H9 (cell line): ENCODE data around the gene MPG. TPM values are rescaled to one million over a fixed set of nuclear protein-coding genes. Genes with fewer than 3 reads are reported as not detected.

ENCODE experiments used
- DNase-seq: peaks from one replicate; pipeline ENCODE4 v3.0.0-alpha.2; 2017
- H2AFZ ChIP-seq: one replicate; pipeline ENCODE4 v1.6.1; 2013; ENCODE audit warnings: mild to moderate bottlenecking, low read length, control low read depth, moderate library complexity
- H2AK5ac ChIP-seq: 2 replicates; pipeline ENCODE4 v1.6.1; 2013; ENCODE audit warnings: low read length, control low read depth, mixed read lengths; ENCODE audit not compliant: insufficient read length
- H2BK120ac ChIP-seq: one replicate; pipeline ENCODE4 v1.6.1; 2013; ENCODE audit warnings: low read depth, mild to moderate bottlenecking, low read length, control low read depth, inconsistent platforms; ENCODE audit not compliant: poor library complexity, severe bottlenecking
- H2BK12ac ChIP-seq: 2 replicates; pipeline ENCODE4 v1.6.1; 2013; ENCODE audit warnings: low read length, control low read depth, mixed read lengths, low read depth; ENCODE audit not compliant: insufficient read length
- H2BK15ac ChIP-seq: 2 replicates; pipeline ENCODE4 v1.6.1; 2013; ENCODE audit warnings: low read depth, low read length, control low read depth
- H2BK20ac ChIP-seq: one replicate; pipeline ENCODE4 v1.6.1; 2013; ENCODE audit warnings: low read depth, mild to moderate bottlenecking, low read length, control low read depth, inconsistent platforms; ENCODE audit not compliant: poor library complexity, severe bottlenecking
- H2BK5ac ChIP-seq: 2 replicates; pipeline ENCODE4 v1.6.1; 2013; ENCODE audit warnings: low read length, control low read depth, mixed read lengths; ENCODE audit not compliant: insufficient read length
- H3K14ac ChIP-seq: 2 replicates; pipeline ENCODE4 v1.6.1; 2013; ENCODE audit warnings: low read length, control low read depth; ENCODE audit not compliant: insufficient read depth
- H3K18ac ChIP-seq: 2 replicates; pipeline ENCODE4 v1.6.1; 2013; ENCODE audit warnings: low read depth, mild to moderate bottlenecking, mixed read lengths, low read length, control low read depth; ENCODE audit not compliant: insufficient read length
- H3K23ac ChIP-seq: 2 replicates; pipeline ENCODE4 v1.6.1; 2013; ENCODE audit warnings: low read length, control low read depth, mixed read lengths, low read depth; ENCODE audit not compliant: insufficient read length
- H3K23me2 ChIP-seq: 2 replicates; pipeline ENCODE4 v1.6.1; 2013; ENCODE audit warnings: low read depth, mild to moderate bottlenecking, mixed read lengths, low read length, control low read depth; ENCODE audit not compliant: insufficient read length, poor library complexity, severe bottlenecking
- H3K27ac ChIP-seq: 2 replicates; pipeline ENCODE4 v1.5.1; 2013; ENCODE audit warnings: low read length, control low read depth, mixed read lengths, low read depth; ENCODE audit not compliant: insufficient read length
- H3K27me3 ChIP-seq: 2 replicates; pipeline ENCODE4 v1.6.1; 2013; ENCODE audit warnings: low read length, control low read depth, inconsistent platforms; ENCODE audit not compliant: insufficient read depth
- H3K4ac ChIP-seq: 2 replicates; pipeline ENCODE4 v1.6.1; 2013; ENCODE audit warnings: low read depth, mild to moderate bottlenecking, control low read depth, inconsistent platforms, low read length, moderate library complexity
- H3K4me1 ChIP-seq: 2 replicates; pipeline ENCODE4 v1.6.1; 2013; ENCODE audit warnings: low read length, control low read depth, inconsistent platforms; ENCODE audit not compliant: insufficient read depth
- H3K4me2 ChIP-seq: 2 replicates; pipeline ENCODE4 v1.6.1; 2013; ENCODE audit warnings: low read length, control low read depth, mixed read lengths; ENCODE audit not compliant: insufficient read length, insufficient read depth
- H3K56ac ChIP-seq: 2 replicates; pipeline ENCODE4 v1.6.1; 2013; ENCODE audit warnings: low read depth, mild to moderate bottlenecking, mixed read lengths, low read length, control low read depth; ENCODE audit not compliant: insufficient read length
- H3K79me1 ChIP-seq: 2 replicates; pipeline ENCODE4 v1.6.1; 2013; ENCODE audit warnings: low read depth, mild to moderate bottlenecking, moderate library complexity, low read length, control low read depth, inconsistent platforms; ENCODE audit not compliant: insufficient read depth, poor library complexity, severe bottlenecking
- H3K79me2 ChIP-seq: 2 replicates; pipeline ENCODE4 v1.6.1; 2013; ENCODE audit warnings: low read length, control low read depth, inconsistent platforms; ENCODE audit not compliant: insufficient read depth
- H3K9ac ChIP-seq: 2 replicates; pipeline ENCODE4 v1.6.1; 2013; ENCODE audit warnings: low read length, control low read depth, mixed read lengths; ENCODE audit not compliant: insufficient read length; ENCODE audit errors: extremely low read depth
- H3K9me3 ChIP-seq: one replicate; pipeline ENCODE4 v1.6.1; 2013; ENCODE audit warnings: low read depth, low read length, inconsistent platforms; ENCODE audit not compliant: control insufficient read depth
- H3T11ph ChIP-seq: one replicate; pipeline ENCODE4 v1.6.1; 2013; ENCODE audit warnings: mild to moderate bottlenecking, low read length, control low read depth, inconsistent platforms
- H4K20me1 ChIP-seq: one replicate; pipeline ENCODE4 v1.6.1; 2013; ENCODE audit not compliant: control insufficient read depth, insufficient read length, insufficient read depth
- H4K5ac ChIP-seq: 2 replicates; pipeline ENCODE4 v1.6.1; 2013; ENCODE audit warnings: low read depth, mild to moderate bottlenecking, mixed read lengths, low read length, control low read depth; ENCODE audit not compliant: insufficient read length
- H4K8ac ChIP-seq: replicated peaks from 2 replicates; pipeline ENCODE4 v1.6.1; 2013; ENCODE audit warnings: low read length, control low read depth, mixed read lengths, low read depth; ENCODE audit not compliant: insufficient read length
- H4K91ac ChIP-seq: 2 replicates; pipeline ENCODE4 v1.6.1; 2013; ENCODE audit warnings: low read depth, mild to moderate bottlenecking, moderate library complexity, mixed read lengths, low read length, control low read depth; ENCODE audit not compliant: insufficient read length
- H3K27ac Mint-ChIP-seq, 3 experiments: 2 replicates in 2 of 3; 3 replicates in 1 of 3; pipeline ENCODE4 v1.8.0; 2020 to 2021; ENCODE audit warnings: mixed read lengths in 3 of 3, mild to moderate bottlenecking in 1 of 3, moderate library complexity in 1 of 3
- H3K27me3 Mint-ChIP-seq: 2 replicates; pipeline ENCODE4 v1.8.0; 2021; ENCODE audit warnings: low read depth, mild to moderate bottlenecking, moderate library complexity, mixed read lengths
- H3K36me3 Mint-ChIP-seq, 3 experiments: 2 replicates in 2 of 3; 3 replicates in 1 of 3; pipeline ENCODE4 v1.8.0; 2020 to 2021; ENCODE audit warnings: low read depth in 3 of 3, mixed read lengths in 3 of 3; ENCODE audit not compliant: insufficient read depth in 1 of 3
- H3K4me1 Mint-ChIP-seq, 2 experiments: 2 replicates each; pipeline ENCODE4 v1.8.0; 2020; ENCODE audit warnings: mixed read lengths in 2 of 2
- H3K4me3 Mint-ChIP-seq, 2 experiments: 2 replicates in 1 of 2; 3 replicates in 1 of 2; pipeline ENCODE4 v1.8.0; 2020 to 2021; ENCODE audit warnings: mild to moderate bottlenecking in 2 of 2, mixed read lengths in 2 of 2, moderate library complexity in 1 of 2
- H3K9me3 Mint-ChIP-seq, 2 experiments: 2 replicates in 1 of 2; 3 replicates in 1 of 2; pipeline ENCODE4 v1.8.0; 2020; ENCODE audit warnings: mild to moderate bottlenecking in 2 of 2, mixed read lengths in 2 of 2, moderate library complexity in 1 of 2
- CTCF ChIP-seq: fragments of 200-600 bp; sonication (generic); conservative IDR thresholded peaks from 3 replicates; pipeline ENCODE4 v1.8.0; 2021; ENCODE audit warnings: antibody characterized with exemption, mild to moderate bottlenecking
- WGBS: extraction: QIAGEN DNeasy Blood & Tissue Kit; methylation state at CpG from one replicate; pipeline ENCODE4 v1.1.7; 2013; ENCODE audit warnings: missing lambda C conversion rate, low lambda C conversion rate, mixed read lengths; ENCODE audit not compliant: insufficient read length; ENCODE audit errors: extremely low coverage; 5-methylcytosine and 5-hydroxymethylcytosine counted together
- total RNA-seq: library from RNA; stranded (reverse); gene quantifications from 2 replicates; pipeline ENCODE4 v1.2.1, GENCODE V29; 2021

MPG gene
- total RNA-seq, 1 experiment from 2014 or later: 39.1 TPM

GRCh38 chr16:85407-85782, 7.4 kb downstream of the MPG start:
- no peak overlapping the region for H3K4ac ChIP-seq
- H4K91ac ChIP-seq: no peak overlapping the region
- H3K9me3 ChIP-seq: no peaks in the 10 kb centered on the region
- H3K23me2 ChIP-seq: no peaks in the 10 kb centered on the region
- H3K4me3 Mint-ChIP-seq: no peak overlapping the region
- H4K5ac ChIP-seq: no peak overlapping the region
- no peak overlapping the region for H2BK120ac ChIP-seq
- no peak overlapping the region for H3K14ac ChIP-seq
- H2BK15ac ChIP-seq: no peak overlapping the region
- no peak for DNase-seq
- H3K36me3 Mint-ChIP-seq: peaks cover 8 to 46% (median 32%) of the 10 kb centered on the region in 3 experiments; a peak in 6 of 7 replicates
- H2BK12ac ChIP-seq: no peak overlapping the region
- no peak overlapping the region for H3K27ac ChIP-seq
- no peak overlapping the region for H3K23ac ChIP-seq
- H3K9ac ChIP-seq: no peak overlapping the region
- no CpG with 5 or more reads among the region's 18 CpGs for WGBS
- no peak overlapping the region for H2BK5ac ChIP-seq
- H3K27me3 ChIP-seq: no peaks in the 10 kb centered on the region
- no peak overlapping the region for H3K18ac ChIP-seq
- peaks cover 7 to 8% of the 10 kb centered on the region in 2 experiments; a peak in 3 of 4 replicates for H3K4me1 Mint-ChIP-seq
- H2AK5ac ChIP-seq: no peak overlapping the region
- no peaks in the 10 kb centered on the region for H3K79me2 ChIP-seq
- H3K4me1 ChIP-seq: no peaks in the 10 kb centered on the region
- H3K27ac Mint-ChIP-seq: no peak overlapping the region
- no peak overlapping the region for H3K56ac ChIP-seq
- H2AFZ ChIP-seq: no peak overlapping the region
- H3T11ph ChIP-seq: no peak overlapping the region
- no peak overlapping the region for H2BK20ac ChIP-seq
- no peak for TF ChIP-seq CTCF
- no peaks in the 10 kb centered on the region for H3K9me3 Mint-ChIP-seq
- no peaks in the 10 kb centered on the region for H3K79me1 ChIP-seq
- no peaks in the 10 kb centered on the region; the same call in 1 of the 2 replicates for H3K27me3 Mint-ChIP-seq
- no peak overlapping the region for H4K8ac ChIP-seq
- H4K20me1 ChIP-seq: peaks cover 2% of the 10 kb centered on the region
- H3K4me2 ChIP-seq: no peak overlapping the region
